NCI-H524 treated with DMSO at 0.1 percent for 48 hours (cell line): ENCODE measurements around the gene MYH14.

ENCODE experiments used
- DNase-seq: peaks from one replicate; lab custom pipeline; 2025; lab: John Stamatoyannopoulos, UW

MYH14 gene

DNA sequence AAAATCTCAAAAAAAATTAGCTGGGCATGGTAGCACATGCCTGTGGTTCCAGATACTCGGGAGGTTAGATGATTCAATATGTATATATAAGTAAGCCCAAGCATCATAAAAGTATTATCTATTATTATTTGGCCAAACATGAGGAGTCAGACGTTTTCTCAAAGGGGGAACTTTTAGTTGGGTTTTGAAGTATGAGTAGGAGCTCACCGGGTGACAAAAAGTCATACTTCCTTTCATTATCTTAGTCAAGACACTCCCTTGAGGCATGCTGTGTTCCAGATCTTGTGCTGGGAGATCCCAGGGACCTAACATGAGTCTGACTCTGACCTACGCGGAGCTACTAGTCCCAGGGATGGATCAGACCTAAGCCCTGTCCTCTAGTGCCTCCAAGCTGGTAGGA is 8.2 kb upstream of the MYH14 start:
- DNase-seq, result no peak

DNA sequence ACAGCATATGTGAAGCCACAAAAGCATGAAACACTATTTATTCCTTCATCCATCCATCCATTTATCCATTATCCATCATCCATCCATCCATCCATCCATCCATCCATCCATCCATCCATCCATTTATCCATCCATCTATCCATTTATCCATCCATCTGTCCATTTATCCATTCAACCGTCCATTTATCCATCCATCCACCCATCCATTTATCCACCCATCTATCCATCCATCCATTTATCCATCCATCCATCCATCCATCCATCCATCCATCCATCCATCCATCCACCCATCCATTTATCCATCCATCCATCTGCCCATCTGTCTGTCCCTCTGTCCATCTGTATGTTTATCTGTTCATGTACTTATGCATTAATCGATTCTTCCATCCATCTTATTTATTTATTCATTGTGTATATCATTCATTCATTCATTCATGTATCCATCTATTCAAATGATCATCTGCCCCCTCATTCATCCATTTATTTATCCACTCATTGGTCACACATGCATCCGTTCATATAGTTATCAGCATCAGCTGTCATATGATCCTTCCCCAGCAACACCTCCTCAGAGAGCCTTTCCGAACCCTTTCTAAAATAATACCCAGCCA is 7.0 kb upstream of the MYH14 start:
- DNase-seq, result no peak

DNA sequence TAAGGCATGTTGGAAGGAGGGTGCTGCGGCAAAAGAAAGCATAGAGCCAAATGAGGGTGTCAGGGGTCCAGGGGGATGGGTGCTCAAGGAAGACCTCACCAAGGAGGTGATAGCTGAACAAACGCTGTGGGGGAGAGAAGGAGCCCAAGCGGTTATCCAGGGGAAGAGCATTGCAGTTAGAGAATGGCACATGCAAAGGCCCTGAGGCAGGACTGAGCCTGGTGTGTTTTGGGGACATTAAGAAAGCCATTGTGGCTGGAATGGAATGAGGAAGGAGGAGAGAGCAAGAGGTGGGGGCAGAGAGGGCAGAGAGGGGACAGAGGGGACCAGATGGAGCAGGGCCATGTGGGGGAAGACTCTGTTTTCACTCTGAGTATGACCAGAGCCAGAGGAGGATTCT is 6.1 kb upstream of the MYH14 start:
- no peak for DNase-seq

- DNase-seq, result no peak
Measured at GRCh38 chr19:50198431-50199258, 4.8 kb upstream of the MYH14 start.

DNA sequence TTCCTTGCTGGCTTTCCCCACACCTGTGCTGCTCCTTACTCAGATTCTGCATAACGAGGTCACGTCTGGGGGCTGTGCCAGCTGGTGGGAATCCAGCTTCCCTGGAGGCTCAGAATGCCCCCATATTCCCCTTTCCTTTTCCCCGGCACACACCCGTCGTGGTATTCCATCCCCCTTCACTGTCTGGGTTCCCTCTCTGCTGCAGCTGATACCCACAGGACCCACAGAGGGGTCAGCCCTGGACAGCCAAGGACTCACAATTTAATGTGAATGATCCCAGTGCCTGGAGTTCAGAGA is 4.2 kb upstream of the MYH14 start:
- no peak for DNase-seq

GRCh38 chr19:50202386-50202785 is 1.0 kb upstream of the MYH14 start:
- no peak for DNase-seq

DNA sequence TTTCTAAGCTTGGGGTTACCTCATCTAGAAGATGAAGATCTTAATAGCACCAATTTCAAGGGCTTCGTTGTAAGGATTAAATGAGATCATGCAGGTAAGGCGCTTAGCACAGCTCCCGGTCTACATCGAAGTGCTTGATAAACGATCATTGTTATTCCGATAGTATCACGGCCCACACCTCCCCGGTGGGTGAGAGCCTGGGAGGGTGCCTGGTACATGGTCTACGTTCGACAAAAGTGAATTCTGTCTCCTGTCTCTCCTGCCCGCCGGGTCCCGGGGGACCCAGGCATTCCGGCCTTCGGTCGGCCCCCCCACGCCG is 501 bp upstream of the MYH14 start:
- no peak for DNase-seq

GRCh38 chr19:50204081-50204428 is 633 bp downstream of the MYH14 start:
- DNase-seq, result no peak

- DNase-seq, result no peak
Measured at GRCh38 chr19:50204811-50205675, 1.6 kb downstream of the MYH14 start.

DNA sequence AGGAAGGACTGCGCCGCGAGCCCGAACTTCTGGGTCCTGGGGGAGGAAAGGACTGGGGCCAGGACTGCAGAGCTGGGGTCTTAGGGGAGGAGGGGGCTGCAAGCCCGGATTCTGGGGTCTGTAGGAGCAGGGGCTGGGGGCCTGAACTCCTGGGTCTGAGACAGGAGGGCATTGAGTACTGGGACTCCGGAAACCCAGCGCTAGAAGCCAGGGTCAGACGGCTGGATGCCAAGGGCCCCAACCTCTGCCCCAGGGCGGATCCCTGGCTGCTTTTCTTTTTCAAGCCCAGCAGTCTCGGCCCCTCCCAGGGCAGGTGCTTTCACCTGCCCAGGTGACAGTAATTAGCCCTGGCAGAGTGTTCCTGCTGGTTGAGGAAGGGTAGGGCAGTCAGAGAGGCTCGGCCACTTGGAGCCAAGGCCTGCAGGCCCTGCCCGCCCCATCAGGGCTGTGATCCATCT is 2.3 kb downstream of the MYH14 start:
- DNase-seq, result no peak

DNA sequence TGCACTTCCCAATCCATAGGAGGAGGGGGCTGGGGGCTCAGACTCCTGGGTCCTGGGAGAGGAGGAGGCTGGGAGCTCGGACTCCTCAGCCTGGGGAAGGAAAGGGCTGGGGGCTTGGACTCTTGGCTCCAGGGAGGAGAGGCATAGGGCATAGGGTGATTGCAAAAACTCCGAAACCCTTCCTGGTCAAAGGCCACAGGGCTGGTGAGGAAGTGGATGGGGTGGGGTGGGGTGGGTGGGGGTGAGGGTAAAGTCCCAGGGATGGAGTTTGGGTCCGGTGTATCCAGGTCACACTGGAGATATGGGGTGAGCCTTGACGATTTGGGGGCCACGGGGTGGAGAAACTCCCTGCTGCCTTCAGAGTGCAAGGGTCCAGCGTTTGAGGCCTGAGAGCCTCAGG is 2.8 kb downstream of the MYH14 start:
- no peak for DNase-seq

GRCh38 chr19:50207730-50208129 is 4.3 kb downstream of the MYH14 start:
- no peak for DNase-seq

DNA sequence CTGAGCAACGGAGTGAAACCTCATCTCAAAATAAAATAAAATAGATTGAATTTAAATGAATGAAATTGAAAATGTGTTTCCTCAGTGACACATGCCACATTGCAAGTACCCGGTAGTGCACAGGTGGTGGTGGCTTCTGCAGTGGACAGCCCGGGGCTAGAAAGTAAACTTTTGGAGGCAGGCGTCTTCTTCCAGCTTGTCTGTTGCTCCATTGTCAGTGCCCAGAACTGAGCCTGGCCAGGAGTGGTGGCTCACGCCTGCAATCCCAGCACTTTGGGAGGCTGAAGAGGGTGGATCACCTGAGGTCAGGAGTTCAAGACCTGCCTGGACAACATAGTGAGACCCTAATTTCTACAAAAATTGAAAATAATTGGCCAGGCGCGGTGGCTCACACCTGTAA is 5.7 kb downstream of the MYH14 start:
- no peak for DNase-seq

DNA sequence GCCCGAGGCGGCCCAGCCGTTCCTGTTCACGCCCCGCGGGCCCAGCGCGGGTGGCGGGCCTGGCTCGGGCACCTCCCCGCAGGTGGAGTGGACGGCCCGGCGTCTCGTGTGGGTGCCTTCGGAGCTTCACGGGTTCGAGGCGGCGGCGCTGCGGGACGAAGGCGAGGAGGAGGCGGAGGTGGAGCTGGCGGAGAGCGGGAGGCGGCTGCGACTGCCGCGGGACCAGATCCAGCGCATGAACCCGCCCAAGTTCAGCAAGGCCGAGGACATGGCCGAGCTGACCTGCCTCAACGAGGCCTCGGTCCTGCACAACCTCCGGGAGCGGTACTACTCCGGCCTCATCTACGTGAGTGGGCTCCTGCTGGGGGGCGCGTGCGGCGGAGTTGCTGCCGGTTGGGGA is 7.0 kb downstream of the MYH14 start:
- no peak for DNase-seq

- DNase-seq, result no peak
Measured at GRCh38 chr19:50213925-50214324, 10.5 kb downstream of the MYH14 start.

GRCh38 chr19:50214699-50215543 is 11.5 kb downstream of the MYH14 start:
- DNase-seq, result no peak

- DNase-seq, result no peak
Measured at GRCh38 chr19:50215820-50216219, 12.4 kb downstream of the MYH14 start.

DNA sequence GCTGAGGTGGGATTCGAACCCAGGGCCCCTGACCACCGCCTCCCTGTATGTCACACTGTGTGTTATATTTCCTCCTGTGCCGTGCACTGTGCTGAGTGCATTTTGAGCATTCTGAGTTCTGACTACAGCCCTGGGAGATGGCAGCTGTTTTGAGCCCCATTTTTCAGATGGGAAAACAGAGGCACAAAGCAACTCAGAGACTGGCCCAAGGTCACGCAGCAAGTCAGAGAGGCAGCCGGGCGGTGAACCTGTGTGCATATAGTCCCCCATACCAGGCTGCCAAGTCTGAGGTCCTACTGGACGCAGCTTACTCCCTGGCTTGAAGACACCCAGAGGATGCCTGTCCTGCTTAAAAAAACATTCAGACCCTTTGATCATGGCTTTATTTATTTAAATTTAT is 17.7 kb downstream of the MYH14 start:
- DNase-seq, result no peak

DNA sequence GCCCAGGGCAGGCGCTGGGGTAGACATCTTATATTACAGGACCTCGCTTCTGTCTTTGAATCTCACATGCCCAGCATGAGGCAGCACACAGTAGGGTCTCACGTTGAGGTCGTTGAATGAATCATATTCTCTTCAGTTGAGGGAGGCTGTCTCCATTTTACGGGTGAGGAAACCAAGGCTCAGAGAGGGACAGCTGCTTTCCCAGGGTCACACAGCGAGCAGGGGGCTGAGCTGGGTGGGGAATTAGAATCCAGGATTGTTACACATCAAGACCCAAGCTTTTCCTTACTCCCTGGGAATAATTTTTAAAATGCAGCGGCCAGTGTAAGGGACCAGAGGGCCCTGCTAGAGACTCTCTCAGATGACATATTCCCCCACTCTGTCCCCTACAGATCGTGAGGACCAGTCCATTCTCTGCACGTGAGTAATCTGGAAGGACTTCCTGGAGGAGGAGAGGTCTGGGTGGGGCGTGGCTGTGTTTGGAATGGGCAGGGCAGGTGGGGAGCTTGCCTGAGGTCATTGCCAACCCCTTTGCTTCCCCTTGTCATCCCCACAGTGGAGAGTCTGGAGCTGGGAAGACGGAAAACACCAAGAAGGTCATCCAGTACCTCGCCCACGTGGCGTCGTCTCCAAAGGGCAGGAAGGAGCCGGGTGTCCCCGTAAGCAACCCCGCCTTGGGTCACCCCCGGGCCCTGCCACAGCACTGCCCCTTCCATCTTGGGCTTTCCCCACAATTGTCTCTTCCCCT is 19.4 kb downstream of the MYH14 start:
- no peak for DNase-seq

DNA sequence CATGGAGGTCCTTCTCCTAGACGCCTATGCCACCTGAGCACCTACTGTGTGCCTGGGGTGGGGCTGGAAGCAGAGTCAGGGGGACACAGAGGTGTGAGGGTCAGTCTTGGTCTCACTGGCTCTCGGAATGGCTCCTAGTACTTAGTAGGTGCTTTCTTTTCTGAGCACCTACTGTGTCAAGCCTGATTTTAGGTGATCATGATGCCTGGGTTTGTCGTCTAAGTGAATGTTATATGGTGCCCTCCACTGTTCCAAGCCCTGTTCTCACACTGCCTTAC is 20.0 kb downstream of the MYH14 start:
- DNase-seq, result no peak

DNA sequence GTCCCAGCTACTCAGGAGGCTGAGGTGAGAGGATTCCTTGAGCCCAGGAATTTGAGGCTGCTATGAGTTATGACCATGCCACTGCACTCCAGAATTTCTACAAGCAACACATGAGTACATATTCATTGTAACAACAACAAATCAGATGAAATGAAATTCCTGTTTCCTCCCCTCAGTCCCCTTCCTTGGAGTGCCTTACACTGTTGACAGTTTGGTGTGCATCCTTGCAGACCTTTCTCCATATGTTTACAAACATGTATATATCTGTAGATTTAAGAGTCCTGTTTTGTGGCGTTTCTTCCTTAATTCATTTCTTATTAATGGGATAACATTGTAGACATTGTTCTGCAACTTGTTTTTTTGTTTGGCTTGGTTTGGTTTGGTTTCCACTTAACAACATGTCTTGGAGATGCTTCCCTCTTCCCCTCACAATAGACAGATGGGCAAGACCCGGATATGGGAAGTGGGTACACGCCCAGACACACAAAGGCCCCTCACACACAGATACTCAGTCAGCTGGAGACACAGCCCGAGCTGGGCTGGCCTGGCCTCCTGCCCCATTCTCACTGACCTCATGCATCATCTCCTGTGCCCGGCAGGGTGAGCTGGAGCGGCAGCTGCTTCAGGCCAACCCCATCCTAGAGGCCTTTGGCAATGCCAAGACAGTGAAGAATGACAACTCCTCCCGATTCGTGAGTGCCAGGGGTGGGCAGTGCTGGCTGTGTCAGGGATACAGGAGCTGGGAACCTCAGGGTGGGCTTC is 21.7 kb downstream of the MYH14 start:
- no peak for DNase-seq
